HG03575 (cell line): ENCODE results near the gene TSPAN9.

Source experiments
- ATAC-seq: cut with Tn5 transposase; IDR thresholded peaks from one replicate; pipeline ENCODE4 v1.9.1; 2021; ENCODE audit not compliant: unreplicated experiment, insufficient number of reproducible peaks, low FRiP score; ENCODE audit errors: extremely low read depth

TSPAN9 gene

DNA sequence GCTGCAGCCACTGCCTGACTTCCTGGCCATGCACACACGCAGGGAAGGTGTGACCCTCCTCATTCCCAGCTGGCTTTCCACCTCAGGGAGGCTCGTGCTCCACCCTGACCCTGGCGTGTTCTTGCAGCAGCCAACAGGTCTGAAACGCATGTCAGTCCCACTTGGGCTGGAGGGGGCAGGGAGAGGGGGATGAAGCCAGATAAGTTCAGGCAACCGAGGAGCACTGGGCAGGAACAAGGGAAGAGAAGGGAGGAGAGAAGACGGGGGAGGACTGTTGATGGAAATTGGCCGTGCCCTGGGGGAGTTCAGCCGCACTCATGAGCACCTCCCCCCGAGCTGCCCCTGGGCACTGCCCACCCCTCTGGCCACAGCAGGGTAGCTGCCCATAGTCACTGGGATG, 231.4 kb downstream of the TSPAN9 start:
- ATAC-seq: no peak

DNA sequence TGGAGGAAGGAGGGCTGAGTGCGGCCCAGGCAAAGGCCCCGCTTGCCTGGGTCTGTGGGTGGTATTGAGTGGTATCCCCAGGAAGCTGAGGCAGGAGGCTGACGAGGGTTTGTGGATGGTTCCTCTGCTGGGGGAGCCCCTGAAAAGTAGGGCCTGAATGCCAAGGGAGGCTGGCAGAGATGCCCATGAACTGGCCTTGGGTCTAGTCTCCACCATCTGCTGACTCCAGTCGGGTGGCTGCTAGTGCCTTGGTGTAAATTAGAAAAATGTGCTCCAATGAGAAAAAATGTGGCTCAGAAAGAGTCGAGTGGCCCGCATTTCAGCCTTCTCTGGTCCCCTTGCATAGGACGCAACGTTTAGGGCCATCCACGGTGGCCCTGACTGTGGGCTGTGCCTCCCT, 232.6 kb downstream of the TSPAN9 start:
- no peak for ATAC-seq

DNA sequence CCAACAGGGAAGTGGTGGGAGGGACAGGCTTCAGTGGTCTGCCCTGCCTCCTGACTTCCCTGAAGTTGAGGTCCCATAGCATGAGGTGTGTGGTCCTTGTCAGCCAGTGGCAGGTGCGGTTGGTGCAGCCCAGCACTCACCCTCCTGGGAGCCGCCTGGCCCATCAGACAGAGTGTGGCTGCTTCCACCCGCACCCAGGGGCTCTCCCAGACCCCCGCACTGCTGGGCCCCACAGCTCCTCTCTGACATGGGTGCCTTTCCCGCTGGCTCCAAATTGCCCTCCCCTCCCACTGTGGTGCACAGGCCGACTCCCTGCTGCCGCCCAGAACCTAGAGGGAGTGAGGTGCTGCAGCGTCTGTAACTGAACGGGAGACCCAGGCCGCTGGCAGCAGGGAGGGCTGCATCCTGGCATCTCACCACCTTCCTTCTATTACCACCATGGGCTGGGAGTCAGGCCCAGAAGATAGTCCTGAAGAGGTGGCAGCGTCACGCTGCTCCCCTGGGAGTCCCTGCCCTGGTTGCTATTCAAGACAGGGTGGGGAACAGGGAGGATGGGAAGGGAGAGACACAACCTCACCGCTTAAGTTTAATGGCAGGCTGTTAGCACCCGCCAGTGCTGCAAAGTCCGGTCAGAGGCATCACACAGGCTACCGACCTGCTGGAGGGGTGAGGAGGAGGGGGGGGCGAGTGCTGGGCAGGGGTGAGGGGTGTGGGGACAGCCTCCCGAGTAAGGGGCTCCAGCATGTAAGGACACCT, 233.3 kb downstream of the TSPAN9 start:
- ATAC-seq: no peak

DNA sequence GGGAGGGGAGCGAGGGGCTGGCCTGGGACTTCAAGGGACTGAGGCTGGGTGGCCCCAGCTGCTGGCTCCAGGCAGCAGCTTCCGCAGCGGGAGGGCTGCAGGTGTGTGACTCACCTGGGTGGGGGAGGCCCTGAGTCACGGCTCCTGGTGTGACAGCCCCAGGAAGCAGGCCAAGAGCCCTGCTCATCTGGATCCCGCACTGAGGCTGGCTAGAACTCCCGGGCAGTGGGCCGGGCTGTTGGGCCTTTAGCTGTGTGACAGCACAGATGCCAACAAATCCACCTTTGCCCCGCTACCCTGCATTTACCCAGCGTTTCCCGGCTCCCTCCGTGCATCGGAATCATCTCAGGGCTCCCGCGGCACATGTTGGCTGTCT, 233.8 kb downstream of the TSPAN9 start:
- ATAC-seq: no peak

DNA sequence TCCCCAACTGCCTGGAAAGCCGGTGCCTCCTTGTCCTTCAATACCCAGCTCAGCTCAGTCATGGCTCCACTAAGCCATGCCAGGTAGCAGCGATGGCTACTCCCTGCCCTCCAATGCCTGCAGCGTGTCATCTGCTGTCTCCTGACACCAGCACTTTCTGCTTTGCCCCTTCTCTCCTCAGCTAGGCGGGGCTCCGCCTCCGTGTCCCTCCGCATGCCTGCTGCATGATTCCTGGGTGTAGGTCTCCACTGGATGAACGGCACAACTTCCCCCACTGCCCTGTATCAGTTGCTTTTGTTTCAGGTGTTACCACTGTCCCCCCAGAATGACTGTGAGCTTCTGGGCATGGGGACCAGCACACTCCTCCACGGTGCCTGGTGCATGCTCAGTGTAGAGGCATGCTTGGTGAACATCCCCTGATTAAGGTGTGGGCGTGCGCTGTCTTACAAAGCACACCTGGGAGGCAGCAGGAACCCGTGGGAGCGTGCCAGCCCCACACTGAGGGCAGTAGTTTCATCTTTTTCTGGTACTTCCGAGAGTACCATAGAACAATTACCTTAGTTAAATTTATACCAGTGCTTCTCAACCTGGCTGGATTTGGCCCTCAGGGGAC, 234.4 kb downstream of the TSPAN9 start:
- no peak for ATAC-seq

DNA sequence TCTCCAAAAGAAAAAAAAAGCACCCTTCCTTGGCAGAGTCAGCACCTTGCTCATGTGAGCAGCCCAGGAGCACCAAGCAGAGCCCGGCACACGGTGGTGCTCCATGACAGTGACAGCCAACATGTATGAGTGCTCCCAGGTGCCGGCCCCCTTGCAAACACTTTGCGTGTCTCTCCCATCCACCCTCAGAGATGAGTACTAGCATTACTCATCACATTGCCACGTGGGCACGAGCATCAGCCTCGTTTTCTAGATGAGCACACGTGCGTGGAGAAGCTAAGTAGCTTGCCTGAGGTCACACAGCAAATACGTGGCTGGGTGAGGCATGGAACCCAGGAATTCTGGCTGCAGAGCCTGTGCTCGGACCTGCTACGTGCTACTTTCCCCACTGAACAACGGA, 235.9 kb downstream of the TSPAN9 start:
- ATAC-seq: no peak

DNA sequence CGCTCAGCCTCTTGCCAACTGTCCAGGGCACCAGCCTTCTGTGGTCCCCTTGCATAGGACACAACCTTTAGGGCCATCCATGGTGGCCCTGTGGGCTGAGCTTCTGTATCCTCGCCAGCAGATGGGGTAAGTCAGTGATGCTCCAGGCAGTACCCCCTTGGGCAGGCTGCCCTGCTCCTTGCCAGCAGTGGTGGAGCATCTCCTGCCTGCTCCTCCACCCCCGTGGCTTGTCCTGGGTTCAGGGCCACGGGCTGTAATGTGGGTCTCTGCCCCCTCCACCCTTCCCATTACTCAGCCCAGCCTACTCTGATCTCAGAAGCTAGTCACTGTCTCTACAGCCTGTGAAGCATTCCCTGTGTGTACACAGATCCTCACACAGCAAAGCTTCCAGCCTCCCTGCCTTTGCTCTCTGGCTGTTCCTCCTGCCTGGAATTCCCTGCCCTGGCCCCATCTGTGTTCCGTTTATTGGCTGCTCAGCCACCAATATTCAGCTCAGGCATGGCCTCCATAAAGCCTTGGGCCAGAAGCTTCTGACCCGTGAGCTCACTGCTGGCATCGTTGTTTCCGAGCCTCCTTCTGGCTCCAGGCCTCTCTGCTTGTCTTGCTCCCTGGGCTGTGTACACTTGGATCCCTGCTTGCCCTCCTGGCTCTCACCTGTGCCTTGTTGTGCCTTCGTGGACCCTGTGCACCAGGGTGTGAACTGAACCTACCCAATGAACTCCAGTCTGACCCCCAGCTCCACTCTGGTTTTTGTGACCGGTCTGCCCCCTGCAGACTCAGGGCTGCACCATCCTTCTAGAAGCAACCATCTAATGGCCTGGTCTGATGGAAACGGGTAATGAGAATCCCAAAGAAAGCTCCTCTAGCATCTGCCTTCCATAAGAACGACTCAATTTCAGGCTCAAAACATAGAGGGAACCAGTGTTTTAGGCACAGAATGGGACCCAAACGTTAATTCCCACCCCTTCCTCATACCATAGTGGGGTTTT, 236.8 kb downstream of the TSPAN9 start:
- ATAC-seq: no peak

DNA sequence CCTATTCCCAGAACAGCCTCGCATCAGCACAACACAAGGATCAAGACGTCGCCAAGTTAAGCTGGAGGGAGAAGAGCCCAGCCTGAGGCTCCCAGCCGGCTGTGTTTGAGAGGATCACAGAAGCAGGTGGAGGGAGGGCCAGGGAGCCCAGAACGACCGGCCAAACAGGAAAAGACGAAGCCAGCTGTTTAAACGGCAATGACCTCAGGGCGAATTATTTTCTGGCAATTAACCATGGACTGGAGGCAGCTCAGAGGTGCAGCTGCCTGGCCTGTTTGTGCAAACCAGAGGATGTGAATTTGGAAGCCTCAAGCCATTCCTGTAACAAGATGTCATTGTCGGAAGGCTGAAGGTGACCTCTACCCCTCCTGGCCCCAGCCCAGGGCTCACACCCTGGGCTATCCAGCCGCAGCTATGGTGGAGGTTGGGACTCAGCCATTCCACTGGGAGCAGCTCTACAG, 238.1 kb downstream of the TSPAN9 start:
- no peak for ATAC-seq

DNA sequence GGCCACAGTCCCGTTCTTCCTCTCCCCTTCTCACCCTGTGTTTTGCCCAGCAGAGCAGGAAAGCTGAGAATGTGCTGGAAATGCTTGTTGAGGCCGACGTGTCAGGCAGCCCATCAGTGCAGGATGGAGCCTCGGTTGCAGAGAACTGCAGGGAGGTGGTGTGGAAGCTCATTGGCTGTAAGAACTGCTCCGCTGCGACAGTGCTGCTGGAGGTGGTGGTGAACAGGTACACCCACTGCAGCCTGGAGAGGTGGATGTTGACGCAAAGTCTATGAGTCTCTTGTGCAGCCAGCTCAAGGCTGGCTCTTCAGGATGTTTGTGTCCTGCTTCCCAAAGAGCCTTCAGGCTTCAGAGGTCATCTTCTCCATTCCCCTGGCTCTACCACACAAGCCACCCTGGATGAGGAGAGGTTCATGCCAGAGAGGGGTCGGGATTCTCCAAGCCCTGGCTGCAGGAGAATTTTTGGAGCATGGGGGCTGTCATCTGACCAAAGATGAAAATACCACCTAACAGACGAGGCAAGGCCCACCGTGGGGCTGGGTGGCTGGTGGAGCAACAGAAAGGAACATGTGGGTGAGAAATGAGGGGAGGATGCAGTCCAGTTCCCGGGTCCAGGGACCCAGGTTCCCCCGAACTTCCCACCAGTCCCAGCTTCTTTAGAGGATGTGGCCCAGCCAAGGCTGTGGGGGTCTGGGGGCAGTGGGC, 239.7 kb downstream of the TSPAN9 start:
- no peak for ATAC-seq

DNA sequence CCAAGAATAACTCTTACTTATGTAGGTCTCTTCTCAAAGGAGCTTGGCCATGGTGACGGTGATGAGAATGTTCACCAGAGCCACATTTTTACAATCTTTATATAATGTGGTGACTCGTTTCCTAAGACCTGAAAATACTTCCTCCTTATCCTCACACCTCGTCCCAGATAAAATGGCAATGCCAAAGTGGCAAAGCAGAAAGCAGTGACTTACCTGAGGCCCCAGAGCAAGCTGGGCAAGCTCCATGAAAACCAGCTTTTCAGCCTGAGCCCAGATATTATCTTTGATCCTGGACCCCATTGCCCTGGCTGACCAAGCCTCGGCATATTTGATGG, 240.3 kb downstream of the TSPAN9 start:
- no peak for ATAC-seq

DNA sequence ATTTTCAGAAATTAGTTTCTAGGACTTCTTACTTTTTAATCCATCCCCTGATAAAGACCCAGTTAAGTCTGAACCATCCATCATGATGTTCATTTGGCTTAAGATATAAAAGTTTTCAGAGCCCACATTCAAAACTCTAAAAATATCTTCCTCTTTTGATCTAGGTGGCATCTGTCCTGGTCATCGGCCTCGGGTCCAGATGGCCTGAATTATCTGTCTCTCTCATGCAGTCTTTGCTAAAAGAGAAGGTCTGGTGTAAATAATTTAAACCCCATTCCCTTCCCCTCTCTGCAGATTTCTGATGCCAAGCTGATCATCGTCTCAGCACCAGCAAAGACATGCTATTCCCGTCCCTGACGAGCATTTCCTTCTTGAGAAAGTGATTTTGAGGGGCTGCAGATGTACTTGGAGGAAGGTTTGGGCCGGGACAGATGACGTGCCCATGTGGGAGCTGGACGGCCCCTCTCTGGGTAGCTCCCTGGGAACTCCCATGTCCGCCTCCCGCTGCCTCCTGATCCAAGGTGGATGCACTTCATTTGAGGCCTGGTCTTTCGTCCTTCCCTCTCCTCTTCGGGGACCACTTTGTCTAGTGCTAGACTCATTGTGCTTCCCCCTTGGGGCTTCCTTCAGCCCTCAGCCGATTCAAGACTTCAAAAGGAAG, 240.8 kb downstream of the TSPAN9 start:
- ATAC-seq: no peak

DNA sequence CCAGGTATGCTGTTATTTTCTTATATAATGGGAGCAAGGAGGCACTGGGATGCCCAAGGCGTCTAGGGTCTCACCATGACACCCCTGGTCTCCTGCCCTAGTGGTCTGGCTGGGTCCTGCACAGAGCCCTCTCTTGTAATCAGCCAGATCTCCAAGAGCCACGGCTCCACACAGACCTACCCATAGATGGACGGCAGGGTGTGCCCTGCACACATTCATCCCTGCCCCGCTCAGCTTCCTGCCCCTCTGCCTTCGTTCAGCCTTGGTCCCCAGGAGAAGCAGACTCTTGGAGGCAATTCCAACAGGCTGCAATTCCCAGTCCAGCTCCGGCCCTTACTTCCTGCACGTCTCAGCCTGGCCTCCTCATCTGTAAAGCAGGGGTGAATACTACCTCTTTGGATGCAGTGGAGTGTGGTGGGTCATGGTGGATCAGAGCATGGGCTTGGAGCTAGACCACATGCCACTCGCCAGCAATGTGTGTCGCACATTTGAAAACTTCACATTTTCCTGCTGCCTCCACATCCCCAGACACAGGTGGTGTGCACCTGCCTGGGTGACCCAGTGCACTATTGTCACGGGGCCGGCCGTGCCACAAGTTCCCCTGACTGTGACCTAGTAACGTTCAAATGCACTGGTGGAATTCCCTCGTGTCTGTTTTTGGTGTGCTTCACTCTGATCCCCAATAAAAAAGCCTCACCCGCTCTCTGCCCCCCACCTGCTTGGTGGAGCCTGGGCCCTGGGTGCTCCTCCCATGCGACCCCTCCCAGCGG, 242.7 kb downstream of the TSPAN9 start:
- ATAC-seq: no peak

DNA sequence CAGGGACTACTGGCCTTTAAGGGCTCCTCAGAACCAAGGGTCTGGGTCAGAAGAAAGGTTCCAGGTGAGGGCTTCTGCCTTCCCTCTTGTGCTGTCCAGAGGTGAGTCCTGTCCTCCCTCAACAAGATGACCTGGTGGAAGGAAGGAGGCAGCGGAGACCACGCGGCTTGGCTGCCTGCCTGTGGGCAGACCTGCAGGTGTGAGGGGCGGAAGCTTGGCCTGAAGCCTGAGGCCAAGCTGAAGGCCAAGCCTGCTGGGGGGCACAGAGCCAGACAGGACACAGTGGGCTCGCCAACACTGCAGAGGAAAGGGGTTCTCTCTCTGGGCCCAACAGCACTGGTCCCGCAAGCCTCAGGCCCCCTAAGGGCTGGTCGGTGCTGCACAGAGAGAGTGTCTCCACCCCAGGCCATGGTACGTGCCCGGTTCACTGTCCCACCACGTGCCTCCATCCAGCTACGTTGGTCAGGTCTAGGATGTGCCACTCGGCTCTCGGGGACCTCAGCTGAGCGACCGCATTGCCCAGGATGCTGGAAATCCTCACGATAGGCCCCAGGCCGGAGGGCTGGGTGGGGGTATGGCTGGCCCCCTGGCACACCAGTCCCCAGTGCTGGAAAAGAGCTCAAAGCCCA, 243.8 kb downstream of the TSPAN9 start:
- no peak for ATAC-seq

DNA sequence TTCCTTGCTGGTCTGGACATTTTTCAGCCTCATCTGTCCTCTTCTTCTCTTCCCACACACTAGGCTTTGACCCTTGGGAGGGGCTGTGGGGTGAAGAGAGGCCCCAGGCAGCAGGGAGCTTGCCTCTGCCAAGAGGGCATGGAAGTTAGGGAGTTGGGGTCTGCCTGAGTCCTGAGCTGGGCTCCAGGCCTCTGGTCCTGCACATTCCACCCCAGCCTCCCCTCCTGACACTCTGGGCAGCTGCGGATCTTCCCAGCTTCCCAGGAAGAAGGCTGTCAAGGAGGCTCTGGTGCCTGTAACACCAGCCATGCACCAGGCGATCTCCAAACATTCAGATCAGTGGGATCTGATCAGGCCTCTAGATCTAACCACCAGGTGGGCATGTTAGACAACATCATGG, 244.7 kb downstream of the TSPAN9 start:
- no peak for ATAC-seq

DNA sequence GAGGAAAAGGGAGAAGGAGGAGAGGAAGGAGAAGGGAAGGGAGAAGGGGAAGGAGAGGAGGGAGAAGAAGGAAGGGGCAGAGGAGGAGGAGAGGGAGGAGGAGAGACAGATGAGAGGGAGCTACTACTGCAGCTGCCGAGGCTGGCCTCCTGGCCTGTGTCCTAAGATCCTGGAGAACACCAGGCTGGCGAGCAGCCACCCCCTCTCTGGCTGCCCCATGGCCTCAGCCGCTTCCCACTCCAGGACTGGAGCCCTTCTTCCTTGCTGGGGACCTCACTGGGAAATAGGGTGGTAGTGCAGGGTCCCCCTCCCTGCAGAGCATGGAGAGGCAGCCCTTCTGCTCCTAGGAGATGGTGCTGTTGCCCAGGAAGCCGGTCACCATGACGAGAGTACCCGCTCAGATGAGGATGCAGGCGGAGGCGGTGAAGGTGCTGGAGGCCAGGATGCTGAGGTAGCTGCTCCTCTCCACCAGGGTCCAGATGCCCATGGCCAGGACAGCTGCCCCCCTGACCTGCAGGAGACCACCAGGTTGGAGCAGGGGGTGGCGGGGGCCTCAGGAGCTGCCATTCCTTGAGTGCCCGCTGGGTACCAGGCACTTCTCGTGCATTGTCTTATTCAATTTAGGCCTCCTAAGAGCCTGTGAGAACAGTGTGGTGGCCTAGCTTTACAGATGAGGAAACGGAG, 246.0 kb downstream of the TSPAN9 start:
- no peak for ATAC-seq

DNA sequence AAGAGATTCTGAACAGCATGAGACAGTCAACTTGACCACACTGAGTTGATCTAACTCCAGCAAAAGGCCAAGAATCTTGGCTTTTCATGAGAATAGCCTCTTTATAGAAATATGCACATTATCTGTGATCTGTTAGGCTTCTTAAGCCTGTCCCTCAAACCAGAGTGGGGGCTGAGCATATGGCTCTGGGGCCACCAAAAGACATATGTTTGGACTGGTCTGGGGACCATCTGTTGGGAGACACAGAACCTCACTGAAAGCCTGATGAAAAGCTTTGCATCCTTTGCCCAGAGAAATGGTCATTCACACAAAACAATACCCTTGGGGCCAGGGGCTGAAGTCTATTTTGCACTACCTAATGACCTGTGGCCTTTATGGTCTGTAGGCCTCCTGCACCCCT, 248.6 kb downstream of the TSPAN9 start:
- no peak for ATAC-seq

DNA sequence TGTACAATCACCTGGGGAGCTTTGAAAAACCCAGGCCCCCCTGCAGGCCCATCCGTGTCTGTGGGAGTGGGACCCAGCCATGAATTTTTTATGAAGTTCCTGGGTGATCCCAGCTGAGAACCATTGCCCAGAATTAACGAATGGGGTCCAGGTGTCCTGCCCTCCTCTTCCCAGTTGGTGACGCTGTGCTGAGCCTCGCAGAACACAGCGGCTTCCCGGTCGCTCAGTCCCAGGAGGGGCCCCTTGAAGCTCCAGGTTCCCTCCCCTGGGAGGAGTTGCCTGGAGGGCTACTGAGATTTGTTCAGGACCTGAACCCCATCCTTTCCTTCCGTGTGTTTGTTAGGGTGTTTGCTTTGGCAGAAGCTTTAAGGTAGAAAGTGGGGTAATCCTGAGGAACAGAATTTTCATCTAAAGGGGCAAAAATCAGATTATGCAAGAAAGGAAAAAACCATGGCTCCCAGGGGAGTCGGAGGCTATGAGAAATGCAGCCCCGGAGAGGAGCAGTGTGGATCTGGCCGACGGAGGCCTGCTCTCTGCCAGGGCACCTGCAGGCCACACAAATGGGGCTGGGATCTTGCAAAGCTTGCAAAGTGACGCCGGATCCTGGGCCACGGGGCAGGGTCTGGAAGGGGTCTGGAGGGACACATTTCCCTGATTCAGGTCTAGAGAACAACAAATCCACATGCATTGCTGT, 249.1 kb downstream of the TSPAN9 start:
- ATAC-seq: no peak
